ENCODE measurements around the gene PCNA.
"Not testable (repeated sequence)": the region's sequence is repeated elsewhere in the genome, so short reads cannot be mapped to it uniquely, and the experiment has no call there.

The PCNA gene

DNA sequence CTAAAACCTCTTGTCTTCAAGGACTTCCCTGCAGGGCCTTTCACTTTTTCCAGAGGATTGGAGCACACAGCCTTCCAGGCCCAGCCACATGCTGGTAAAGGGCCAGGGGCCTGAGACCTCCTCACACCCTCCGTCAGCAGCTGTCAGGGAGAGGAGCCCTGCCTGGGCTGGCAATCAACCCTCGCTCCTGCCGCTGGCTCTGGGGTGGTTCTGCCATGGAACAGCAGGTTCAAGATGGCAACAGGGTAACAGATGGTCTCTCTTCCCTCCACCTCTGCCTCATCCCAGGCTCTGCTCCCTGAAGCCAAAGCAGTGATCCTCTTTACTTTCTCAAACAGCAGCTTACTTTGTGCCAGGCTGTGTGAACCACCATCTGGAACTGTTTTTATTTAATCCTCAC, 23.8 kb downstream of the PCNA start:
- DNase-seq: no peak

- DNase-seq: no peak
Measured at GRCh38 chr20:5095454-5095853, 24.3 kb downstream of the PCNA start.

DNA sequence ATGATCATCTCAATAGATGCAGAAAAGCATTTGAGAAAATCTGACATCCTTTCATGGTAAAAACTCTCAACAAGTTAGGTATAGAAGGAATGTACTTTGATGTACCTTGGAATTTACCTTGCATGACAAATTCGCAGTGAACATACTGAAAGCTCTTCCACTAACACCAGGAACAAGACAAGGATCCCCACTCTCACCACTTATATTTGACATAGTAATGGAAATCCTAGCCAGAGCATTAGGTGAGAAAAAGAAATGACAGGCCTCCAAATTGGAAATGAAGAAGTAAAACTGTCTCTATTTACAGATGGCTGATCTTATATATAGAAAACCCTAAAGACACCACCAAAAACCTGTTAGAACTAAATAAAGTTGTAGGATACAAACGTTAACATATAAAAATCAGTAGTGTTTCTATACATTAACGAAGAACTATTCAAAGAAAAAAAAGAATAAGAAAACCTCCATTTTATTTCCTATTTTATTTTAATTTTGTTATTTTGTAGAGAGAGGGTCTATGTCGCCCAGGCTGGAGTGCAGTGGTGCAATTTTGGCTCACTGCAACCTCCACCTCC, 26.9 kb downstream of the PCNA start:
- no peak for DNase-seq

DNA sequence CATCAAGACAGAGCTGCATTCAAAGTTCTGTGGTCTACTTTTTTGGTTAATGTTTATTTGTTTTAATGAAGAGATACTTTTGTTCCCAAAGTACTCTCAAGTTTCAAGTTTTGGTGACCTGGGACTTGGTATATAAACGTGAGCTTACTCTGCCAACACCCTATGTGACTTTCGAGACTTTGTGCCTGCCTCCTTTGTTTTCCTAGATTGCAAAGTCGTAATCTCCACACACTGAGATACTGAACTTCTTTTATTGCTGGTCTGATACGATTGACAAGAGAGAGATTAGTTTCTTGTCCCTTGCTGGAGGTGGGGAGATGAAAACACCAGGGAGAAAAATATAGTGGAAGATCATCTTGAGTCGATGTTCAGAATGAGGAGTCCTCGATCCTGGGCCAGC, 27.9 kb downstream of the PCNA start:
- DNase-seq: no peak

GRCh38 chr20:5090191-5090590, 29.6 kb downstream of the PCNA start:
- no peak for DNase-seq

DNA sequence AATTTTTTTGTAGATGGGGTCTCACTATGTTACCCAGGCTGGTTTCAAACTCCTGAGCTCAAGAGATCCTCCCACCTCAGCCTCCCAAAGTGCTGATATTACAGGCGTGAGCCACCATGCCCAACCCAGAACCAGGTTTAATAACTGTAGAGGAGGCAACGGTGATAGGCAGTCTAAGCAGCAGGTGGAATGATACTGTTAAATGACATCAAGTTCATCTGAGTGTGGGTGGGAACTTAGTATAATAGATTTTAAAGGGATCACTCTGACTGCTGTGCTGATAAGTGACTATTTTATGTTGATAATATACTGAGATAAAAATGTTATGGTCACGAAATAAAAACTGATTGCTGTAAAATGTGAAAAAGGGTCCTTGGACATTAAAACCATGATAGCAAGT, 31.1 kb downstream of the PCNA start:
- no peak for DNase-seq

DNA sequence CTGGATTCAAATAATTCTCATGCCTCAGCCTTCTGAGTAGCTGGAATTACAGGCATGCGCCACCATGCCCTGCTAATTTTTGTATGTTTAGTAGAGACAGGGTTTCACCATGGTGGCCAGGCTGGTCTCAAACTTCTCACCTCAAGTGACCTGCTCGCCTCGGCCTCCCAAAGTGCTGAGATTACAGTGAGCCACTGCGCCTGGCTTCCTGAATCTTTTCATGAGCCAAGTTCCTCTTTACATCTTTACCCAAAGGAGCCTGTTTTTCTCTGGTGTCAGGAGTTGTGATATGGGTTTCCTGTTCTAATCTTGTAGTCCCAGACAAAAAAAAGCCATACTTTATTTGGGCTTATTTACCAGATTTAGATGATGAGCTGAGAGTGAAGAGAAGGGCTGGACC, 34.4 kb downstream of the PCNA start:
- no peak for DNase-seq

DNA sequence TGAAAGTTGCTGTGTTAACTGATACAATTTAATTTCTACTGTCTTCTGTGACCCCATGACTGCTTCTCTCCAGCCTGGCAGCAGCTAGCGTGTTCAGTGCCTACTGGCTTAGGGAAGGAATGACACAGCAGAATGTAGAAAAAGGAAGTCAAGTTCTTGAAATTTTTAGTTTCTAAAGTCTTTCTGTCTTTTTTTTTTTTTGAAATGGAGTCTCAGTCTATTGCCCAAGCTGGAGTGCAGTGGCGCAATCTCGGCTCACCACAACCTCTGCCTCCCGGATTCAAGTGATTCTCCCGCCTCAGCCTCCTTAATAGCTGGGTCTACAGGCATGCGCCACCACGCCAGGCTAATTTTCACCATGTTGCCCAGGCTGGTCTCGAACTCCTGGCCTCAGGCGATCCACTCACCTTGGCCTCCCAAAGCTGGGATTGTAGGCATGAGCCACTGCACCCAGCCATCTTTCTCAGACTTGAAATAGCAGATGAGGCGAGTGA, 39.3 kb downstream of the PCNA start:
- no peak for DNase-seq

DNA sequence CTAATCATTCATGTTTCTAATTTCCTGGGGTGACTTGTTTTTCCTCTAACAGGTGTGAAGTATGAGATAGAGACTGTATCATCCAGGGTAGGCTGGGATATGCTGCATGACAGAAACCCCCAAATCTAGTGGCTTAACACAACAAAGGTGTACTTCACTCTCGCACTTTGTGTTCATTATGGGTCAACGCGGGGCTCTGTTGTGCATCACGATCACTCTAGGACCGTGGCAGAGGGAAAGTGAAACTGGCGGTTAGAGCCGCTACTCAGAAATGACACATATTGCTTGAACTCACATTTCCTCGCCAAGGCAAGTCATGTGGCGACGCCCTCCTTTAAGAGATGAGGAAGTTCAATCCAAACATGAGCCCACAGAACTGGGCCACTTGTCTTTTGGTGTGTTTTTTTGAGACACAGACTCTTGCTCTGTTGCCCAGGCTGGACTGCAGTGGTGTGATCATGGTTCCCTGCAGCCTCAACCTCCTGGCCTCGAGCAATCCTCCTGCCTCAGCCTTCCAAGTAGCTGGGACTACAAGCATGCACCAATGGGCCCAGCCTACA, 41.3 kb downstream of the PCNA start:
- no peak for DNase-seq

GRCh38 chr20:5077761-5078387, 41.9 kb downstream of the PCNA start:
- no peak for DNase-seq

- not testable (repeated sequence) for DNase-seq
Measured at GRCh38 chr20:5076913-5077312, 42.8 kb downstream of the PCNA start.

- no peak for DNase-seq
Measured at GRCh38 chr20:5074232-5074674, 45.5 kb downstream of the PCNA start.

- DNase-seq: no peak
Measured at GRCh38 chr20:5073660-5074231, 46.0 kb downstream of the PCNA start.

- peak; percentile 37 for DNase-seq
Measured at GRCh38 chr20:5072756-5073659, 46.8 kb downstream of the PCNA start.

DNA sequence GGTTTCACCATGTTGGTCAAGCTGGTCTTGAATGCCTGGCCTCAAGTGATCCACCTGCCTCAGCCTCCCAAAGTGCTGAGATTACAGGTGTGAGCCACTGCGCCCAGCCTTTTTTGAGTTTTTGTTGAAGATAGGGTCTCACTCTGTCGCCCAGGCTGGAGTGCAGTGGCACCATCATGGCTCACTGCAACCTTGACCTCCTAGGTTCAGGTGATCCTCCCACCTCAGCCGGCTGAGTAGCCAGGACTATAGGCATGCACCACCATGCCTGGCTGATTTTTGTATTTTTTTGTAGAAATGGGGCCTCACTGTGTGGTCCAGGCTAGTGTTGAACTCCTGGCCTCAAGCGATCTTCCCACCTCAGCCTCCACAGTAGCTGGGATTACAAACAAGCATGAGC, 47.8 kb downstream of the PCNA start:
- DNase-seq: not testable (repeated sequence)

- DNase-seq: no peak
Measured at GRCh38 chr20:5070570-5070969, 49.2 kb downstream of the PCNA start.

DNA sequence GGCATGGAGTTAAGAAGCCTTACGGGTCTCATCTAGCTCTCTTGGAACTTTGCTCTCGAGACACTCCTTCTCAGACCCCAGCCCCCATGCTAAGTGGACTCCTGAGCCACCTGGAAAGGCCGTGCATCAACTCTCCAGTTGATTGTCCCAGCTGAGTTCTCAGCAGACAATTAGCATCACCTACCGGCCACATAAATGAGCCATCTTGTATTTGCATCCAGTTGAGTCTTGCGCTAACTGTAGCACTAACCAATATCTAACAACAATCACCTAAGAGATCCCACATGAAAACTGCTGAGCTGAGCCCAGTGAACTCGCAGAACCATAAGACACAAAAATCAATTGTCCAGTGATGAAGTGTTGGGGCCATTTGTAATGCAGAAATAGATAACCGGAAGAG, 49.7 kb downstream of the PCNA start:
- no peak for DNase-seq

- no peak for DNase-seq
Measured at GRCh38 chr20:5069141-5069806, 50.5 kb downstream of the PCNA start.

DNA sequence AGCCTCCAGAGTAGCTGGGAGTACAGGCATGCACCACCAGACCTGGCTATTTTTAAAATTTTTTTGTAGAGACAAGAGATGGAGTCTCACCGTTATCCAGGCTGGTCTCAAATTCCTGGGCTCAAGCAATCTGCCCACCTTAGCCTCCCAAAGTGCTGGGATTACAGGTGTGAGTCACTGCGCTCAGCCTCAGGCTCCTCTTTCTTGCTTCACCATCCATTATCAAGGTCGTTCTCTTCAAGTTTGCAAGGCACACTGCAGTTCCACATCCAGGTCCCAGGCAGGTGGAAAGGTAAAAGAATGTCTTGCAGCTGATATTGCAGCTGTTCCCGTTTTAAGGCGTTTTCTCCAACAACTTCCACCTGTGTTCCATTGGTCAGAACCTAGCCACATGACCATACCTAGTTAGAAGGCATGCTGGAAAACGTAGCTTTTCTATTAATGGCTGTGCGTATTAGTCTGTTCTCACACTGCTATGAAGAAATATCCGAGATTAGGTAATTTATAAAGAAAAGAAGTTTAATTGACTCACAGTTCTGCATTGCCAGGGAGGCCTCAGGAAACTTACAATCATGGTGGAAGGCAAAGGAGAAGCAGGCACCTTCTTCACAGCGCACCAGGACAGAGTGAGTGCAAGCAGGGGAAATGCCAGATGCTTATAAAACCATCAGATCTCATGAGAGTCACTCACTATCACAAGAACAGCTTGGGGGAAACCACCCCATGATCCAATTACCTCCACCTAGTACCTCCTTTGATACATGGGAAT, 51.7 kb downstream of the PCNA start:
- no peak for DNase-seq

- no peak for DNase-seq
Measured at GRCh38 chr20:5065879-5066383, 53.8 kb downstream of the PCNA start.

- no peak for DNase-seq
Measured at GRCh38 chr20:5065166-5065878, 54.4 kb downstream of the PCNA start.
